Neural crest cell (in vitro differentiated cells): ENCODE measurements around the gene FLNA. TPM values are rescaled to one million over a fixed set of nuclear protein-coding genes. Genes with fewer than 3 reads are reported as not detected.

ENCODE experiments used
- DNase-seq: peaks from one replicate; pipeline ENCODE4 v3.0.0; 2021; ENCODE audit warnings: low read depth, mixed read lengths, low spot score
- H3K27ac Mint-ChIP-seq: one replicate; pipeline ENCODE4 v1.8.0; 2021; ENCODE audit warnings: mild to moderate bottlenecking, mixed read lengths; ENCODE audit not compliant: unreplicated experiment
- H3K27me3 Mint-ChIP-seq: 2 replicates; pipeline ENCODE4 v1.8.0; 2021; ENCODE audit warnings: low read depth, mild to moderate bottlenecking, mixed read lengths
- H3K36me3 Mint-ChIP-seq: 2 replicates; pipeline ENCODE4 v1.8.0; 2021; ENCODE audit warnings: low read depth, mild to moderate bottlenecking, mixed read lengths
- H3K4me1 Mint-ChIP-seq: 2 replicates; pipeline ENCODE4 v1.8.0; 2021; ENCODE audit warnings: mixed read lengths
- H3K4me3 Mint-ChIP-seq: one replicate; pipeline ENCODE4 v1.8.0; 2021; ENCODE audit warnings: mild to moderate bottlenecking, mixed read lengths
- H3K9me3 Mint-ChIP-seq: 2 replicates; pipeline ENCODE4 v1.8.0; 2021; ENCODE audit warnings: mixed read lengths
- CTCF ChIP-seq: fragments of 200-600 bp; sonication (generic); conservative IDR thresholded peaks from 2 replicates; pipeline ENCODE4 v1.5.0; 2021; ENCODE audit warnings: antibody characterized with exemption, mild to moderate bottlenecking
- total RNA-seq: library from RNA; stranded (reverse); gene quantifications from 2 replicates; pipeline ENCODE4 v1.2.1, GENCODE V29; 2021

The FLNA gene
- total RNA-seq, 1 donor from 2014 or later: 809 TPM

GRCh38 chrX:154300816-154301215 is 73.6 kb downstream of the FLNA start:
- Mint-ChIP-seq H3K27me3 (no peaks in the 10 kb centered on the region), H3K27ac (no peak overlapping the region), H3K4me1 (peaks cover 21% of the 10 kb centered on the region), H3K36me3 (peaks cover 7% of the 10 kb centered on the region), H3K4me3 (no peak overlapping the region), H3K9me3 (peaks cover 8% of the 10 kb centered on the region)
- DNase-seq: no peak
- TF ChIP-seq CTCF: no peak

Other genes starting within 250 kb of the FLNA start
- not detected in 2 replicates for gene OPN1LW, start 230.4 kb downstream of the FLNA start, total RNA-seq
- not detected in 2 replicates for gene OPN1MW, start 192.0 kb downstream of the FLNA start, total RNA-seq
- not detected in 2 replicates for gene OPN1MW2, start 154.9 kb downstream of the FLNA start, total RNA-seq
- gene OPN1MW3, start 117.1 kb downstream of the FLNA start, total RNA-seq: not detected in 2 replicates
- not detected in 2 replicates for gene TEX28, start 79.5 kb downstream of the FLNA start, total RNA-seq
- gene TKTL1, start 78.8 kb downstream of the FLNA start, total RNA-seq: 0.91 and 1.1 TPM in 2 replicates
- gene EMD, start 4.7 kb upstream of the FLNA start, total RNA-seq: 54.3 and 56.8 TPM in 2 replicates
- 2,853 and 2,857 TPM in 2 replicates for gene RPL10, start 23.7 kb upstream of the FLNA start, total RNA-seq
- 9.3 and 11.5 TPM in 2 replicates for gene DNASE1L1, start 34.6 kb upstream of the FLNA start, total RNA-seq
- gene TAFAZZIN, start 36.9 kb upstream of the FLNA start, total RNA-seq: 45.7 and 47.1 TPM in 2 replicates
- 78.2 and 79.8 TPM in 2 replicates for gene ATP6AP1, start 54.0 kb upstream of the FLNA start, total RNA-seq
- 206 and 210 TPM in 2 replicates for gene GDI1, start 62.5 kb upstream of the FLNA start, total RNA-seq
- gene FAM50A, start 69.5 kb upstream of the FLNA start, total RNA-seq: 68.8 and 69.0 TPM in 2 replicates
- 74.1 and 75.1 TPM in 2 replicates for gene PLXNA3, start 83.6 kb upstream of the FLNA start, total RNA-seq
- gene LAGE3, start 104.6 kb upstream of the FLNA start, total RNA-seq: 20.7 and 22.6 TPM in 2 replicates
- gene UBL4A, start 112.0 kb upstream of the FLNA start, total RNA-seq: 39.2 and 39.5 TPM in 2 replicates
- gene SLC10A3, start 116.0 kb upstream of the FLNA start, total RNA-seq: 7.8 TPM in 2 replicates
- 25.8 and 29.9 TPM in 2 replicates for gene FAM3A, start 141.6 kb upstream of the FLNA start, total RNA-seq
- gene G6PD, start 172.2 kb upstream of the FLNA start, total RNA-seq: 84.4 and 93.9 TPM in 2 replicates
- gene IKBKG, start 173.0 kb upstream of the FLNA start, total RNA-seq: 20.3 and 21.3 TPM in 2 replicates
- gene CTAG1A, start 210.5 kb upstream of the FLNA start, total RNA-seq: not detected in 2 replicates
- gene CTAG1B, start 244.6 kb upstream of the FLNA start, total RNA-seq: not detected in 2 replicates